ENCODE data around the gene PKD1L1. TPM values are rescaled to one million over a fixed set of nuclear protein-coding genes. Genes with fewer than 3 reads are reported as not detected.

PKD1L1 gene
- total RNA-seq, 1 donor: under 0.01 TPM

GRCh38 chr7:47766126-47766525, 182.1 kb downstream of the PKD1L1 start:
- no peak for TF ChIP-seq CTCF (IDR thresholded peaks at IDR 0.05; ENCODE audit: insufficient read depth, low read length)
- no peak overlapping the region for H3K4me3 ChIP-seq (ENCODE audit: low read depth, low read length)
- DNase-seq (ENCODE audit: low read depth): no peak

GRCh38 chr7:47765373-47765979, 182.8 kb downstream of the PKD1L1 start:
- H3K4me3 ChIP-seq (ENCODE audit: low read depth, low read length): no peak overlapping the region
- no peak for DNase-seq (ENCODE audit: low read depth)
- TF ChIP-seq CTCF (IDR thresholded peaks at IDR 0.05; ENCODE audit: insufficient read depth, low read length): no peak

GRCh38 chr7:47764746-47765145, 183.5 kb downstream of the PKD1L1 start:
- no peak for DNase-seq (ENCODE audit: low read depth)
- no peak overlapping the region for H3K4me3 ChIP-seq (ENCODE audit: low read depth, low read length)
- no peak for TF ChIP-seq CTCF (IDR thresholded peaks at IDR 0.05; ENCODE audit: insufficient read depth, low read length)

- no peak for TF ChIP-seq CTCF (IDR thresholded peaks at IDR 0.05; ENCODE audit: insufficient read depth, low read length)
- H3K4me3 ChIP-seq (ENCODE audit: low read depth, low read length): no peak overlapping the region
- peak; percentile 84 for DNase-seq (ENCODE audit: low read depth)
Observed at GRCh38 chr7:47763063-47763974, 184.9 kb downstream of the PKD1L1 start.

- no peak for DNase-seq (ENCODE audit: low read depth)
- no peak for TF ChIP-seq CTCF (IDR thresholded peaks at IDR 0.05; ENCODE audit: insufficient read depth, low read length)
Observed at GRCh38 chr7:47762746-47763062, 185.6 kb downstream of the PKD1L1 start.

GRCh38 chr7:47762207-47762606, 186.1 kb downstream of the PKD1L1 start:
- DNase-seq (ENCODE audit: low read depth): no peak
- TF ChIP-seq CTCF (IDR thresholded peaks at IDR 0.05; ENCODE audit: insufficient read depth, low read length): no peak
- H3K4me3 ChIP-seq (ENCODE audit: low read depth, low read length): no peak overlapping the region

More at GRCh38 chr7:47762746-47763062, 185.6 kb downstream of the PKD1L1 start:
- no peak overlapping the region for H3K4me3 ChIP-seq (ENCODE audit: low read depth, low read length)

Data from fibroblast of the aortic adventitia (primary cell).